Heart right ventricle (tissue), 16 donors: ENCODE data around the gene PLEKHA7. TPM values are rescaled to one million over a fixed set of nuclear protein-coding genes. Genes with fewer than 3 reads are reported as not detected.

Source experiments
- ATAC-seq, 8 donors: fragments of 200-7000 bp; cut with Tn5 transposase; one replicate each; pipeline ENCODE4 v1.9.1; 2020; ENCODE audit warnings: mild to moderate bottlenecking in 8 of 8, moderate library complexity in 8 of 8, moderate number of reproducible peaks in 1 of 8
- DNase-seq, 2 donors: peaks; one replicate each; pipeline ENCODE4 v3.0.0-alpha.2; 2020
- H3K27ac ChIP-seq, 10 donors: fragments of 200-600 bp; sonication (generic) in 2 of 10; one replicate each; pipeline versions ENCODE4 v1.5.0 to v1.8.0; 2020 to 2022; ENCODE audit warnings: mild to moderate bottlenecking in 3 of 10
- H3K27me3 ChIP-seq, 7 donors: fragments of 200-600 bp; one replicate each; pipeline ENCODE4 v1.8.0; 2021 to 2022; ENCODE audit warnings: mild to moderate bottlenecking in 2 of 7
- H3K36me3 ChIP-seq, 9 donors: fragments of 200-600 bp; sonication (generic) in 1 of 9; one replicate each; pipeline versions ENCODE4 v1.5.0 to v1.8.0; 2020 to 2022; ENCODE audit warnings: mild to moderate bottlenecking in 2 of 9
- H3K4me1 ChIP-seq, 9 donors: fragments of 200-600 bp; sonication (generic) in 1 of 9; one replicate each; pipeline versions ENCODE4 v1.5.0 to v1.8.0; 2020 to 2022; ENCODE audit warnings: mild to moderate bottlenecking in 4 of 9
- H3K4me3 ChIP-seq, 10 donors: fragments of 200-600 bp; sonication (generic) in 2 of 10; one replicate each; pipeline versions ENCODE4 v1.5.0 to v1.8.0; 2020 to 2022; ENCODE audit warnings: mild to moderate bottlenecking in 7 of 10, moderate library complexity in 2 of 10
- H3K9me3 ChIP-seq, 11 donors: fragments of 200-600 bp in 10 of 11; sonication (generic) in 2 of 11; one replicate each; pipeline versions ENCODE4 v1.5.0 to v1.8.0; 2013 to 2022; ENCODE audit warnings: mild to moderate bottlenecking in 2 of 11, control low read depth in 1 of 11, moderate library complexity in 1 of 11
- CTCF ChIP-seq, 9 donors: fragments of 200-600 bp; sonication (generic) in 2 of 9; IDR thresholded peaks; one replicate each; pipeline versions ENCODE4 v1.5.0 to v1.8.0; 2021 to 2022; ENCODE audit warnings: antibody characterized with exemption in 9 of 9, mild to moderate bottlenecking in 5 of 9, moderate library complexity in 1 of 9
- WGBS, 2 donors: extraction: QIAGEN DNeasy Blood & Tissue Kit; methylation state at CpG; one replicate each; pipeline ENCODE4 v1.1.7; 2013; ENCODE audit warnings: inconsistent platforms in 1 of 2; 5-methylcytosine and 5-hydroxymethylcytosine counted together
- intact Hi-C, 10 donors: fragments of 100-400 bp; cut with DNase I; formaldehyde crosslinking; loops; one replicate each; pipeline versions ENCODE4 v1.11.1 to v1.14.2; 2022
- polyA plus RNA-seq, 2 donors: library from polyadenylated mRNA; stranded (reverse); fragments of 200-250 nt; gene quantifications; one replicate each; pipeline ENCODE4 v1.2.3, GENCODE V29; 2013
- total RNA-seq, 10 donors: library from RNA; stranded (reverse); fragmentation: NEBNext Ultra II Directional in 3 of 10; extraction: Animal tissue kit (Norgen Biotek cat#: 25700) in 3 of 10; gene quantifications; one replicate each; pipeline versions ENCODE4 v1.2.1 to v1.2.4, GENCODE V29; 2021 to 2023
- donor health status: Arrhythmogenic right ventricular cardiomyopathy.
- donor health status: ischemic (EF 13 %, LVEDD 7.1; RV severe dilation, severe dysfunction).
- donor health status: healthy with polysubstance abuse.
- donor health status: DM: no; HTN: yes; CAD: no.
- donor health status: DM: no; HTN: no; CAD: no.
- donor health status: ischemic (EF 25% LVEDD 6.9; RV normal size, moderate dysfunction).
- donor health status: ischemic (EF 25% LVEDD 5.7; RV mildly dilated, moderate dysfunction).
- donor health status: healthy.
- donor health status: DM: yes; HTN: yes; CAD: no.
- donor health status: Ischemic cardiomyopathy.
- donor health status: ischemic (EF 35%, LVEDD 5.7; RV mildly dilated, moderate dysfunction).
- donor health status: nonischemic (EF 11% LVEDD 7.7; RV severe dilation, severe dysfunction).
- donor health status: DM: yes; HTN: yes; CAD: no.
- donor health status: PGD.
- donor health status: ischemic (EF 29% LVEDD 5.4; RV normal size, mild dysfunction).
- donor health status: nonischemic (EF 23%, LVEDD 6.1; RV moderate dilation, normal function).

Gene PLEKHA7
- total and polyA plus RNA-seq, 12 donors, result 15.3 to 46.9 (median 24.0) TPM

- ATAC-seq, result no peak
- no peak overlapping the region for H3K4me3 ChIP-seq
- TF ChIP-seq CTCF (IDR thresholded peaks at IDR 0.05), result no peak
- no peaks in the 10 kb centered on the region for H3K9me3 ChIP-seq
- no peaks in the 10 kb centered on the region for H3K27me3 ChIP-seq
- peaks cover 0 to 12% (median 0%) of the 10 kb centered on the region in 9 donors for H3K36me3 ChIP-seq
- no peak overlapping the region for H3K27ac ChIP-seq
- peaks cover 0 to 48% (median 34%) of the 10 kb centered on the region in 9 donors for H3K4me1 ChIP-seq
- intact Hi-C loops, result loop anchor here in 4 of 10 donors (10.0 kb wide), 3 partner anchors 103 to 283 kb away; no protein-coding TSS in a partner anchor
- no peak for DNase-seq
- WGBS, 2 donors, result 81 to 83% methylated on average over 11 of the region's 11 CpGs
Measured at GRCh38 chr11:16781936-16782919, 232.0 kb downstream of the PLEKHA7 start.

GRCh38 chr11:16780698-16781550, 233.3 kb downstream of the PLEKHA7 start:
- Histone ChIP-seq H3K4me1 (peaks cover 0 to 35% (median 24%) of the 10 kb centered on the region in 9 donors), H3K36me3 (peaks cover 0 to 12% (median 0%) of the 10 kb centered on the region in 9 donors), H3K4me3 (no peak overlapping the region), H3K27ac (no peak overlapping the region), H3K27me3 (no peaks in the 10 kb centered on the region), H3K9me3 (no peaks in the 10 kb centered on the region)
- TF ChIP-seq CTCF (IDR thresholded peaks at IDR 0.05), result no peak
- no peak for ATAC-seq
- 90% methylated on average over 19 of the region's 19 CpGs for WGBS, 2 donors
- intact Hi-C loops, result loop anchor here in 4 of 10 donors (10.0 kb wide), 3 partner anchors 104 to 284 kb away; no protein-coding TSS in a partner anchor
- no peak for DNase-seq

- H3K36me3 ChIP-seq, result peaks cover 0 to 12% (median 0%) of the 10 kb centered on the region in 9 donors
- H3K27ac ChIP-seq, result no peak overlapping the region
- H3K9me3 ChIP-seq, result no peaks in the 10 kb centered on the region
- TF ChIP-seq CTCF (IDR thresholded peaks at IDR 0.05), result no peak
- peaks cover 0 to 28% (median 17%) of the 10 kb centered on the region in 9 donors for H3K4me1 ChIP-seq
- DNase-seq (no peak), ATAC-seq (peak in 6 of 8 donors; percentile 10 to 66 (median 28))
- 62 to 78% methylated on average over 2 of the region's 2 CpGs for WGBS, 2 donors
- H3K27me3 ChIP-seq, result no peaks in the 10 kb centered on the region
- H3K4me3 ChIP-seq, result no peak overlapping the region
- intact Hi-C loops, result loop anchor here in 4 of 10 donors (10.0 kb wide), 3 partner anchors 105 to 285 kb away; no protein-coding TSS in a partner anchor
Measured at GRCh38 chr11:16780146-16780545, 234.1 kb downstream of the PLEKHA7 start.

DNA sequence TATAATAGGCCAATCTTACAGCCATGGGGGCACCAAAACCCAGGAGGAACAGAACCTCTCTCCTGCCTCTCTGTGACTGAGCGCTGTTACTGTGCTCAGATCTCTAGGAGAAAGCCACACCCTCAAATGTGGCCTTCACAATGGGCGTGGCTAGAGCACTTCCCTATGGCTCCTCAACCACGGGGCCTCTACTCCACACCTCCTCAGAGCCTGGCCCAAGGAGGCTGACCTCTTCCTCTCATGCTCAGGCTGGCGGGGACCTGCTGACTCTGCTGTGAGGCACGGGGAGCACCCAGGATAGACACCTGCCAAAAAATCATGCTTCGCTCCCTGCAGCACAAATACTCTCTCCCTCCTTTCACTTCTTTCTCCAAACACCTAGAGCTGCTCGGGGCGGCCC, 234.8 kb downstream of the PLEKHA7 start:
- no peak for TF ChIP-seq CTCF (IDR thresholded peaks at IDR 0.05)
- peaks cover 0 to 12% (median 0%) of the 10 kb centered on the region in 9 donors for H3K36me3 ChIP-seq
- peak in 1 of 8 donors; percentile 30 for ATAC-seq
- H3K4me1 ChIP-seq, result peaks cover 0 to 20% (median 10%) of the 10 kb centered on the region in 9 donors
- no peaks in the 10 kb centered on the region for H3K27me3 ChIP-seq
- no peaks in the 10 kb centered on the region for H3K9me3 ChIP-seq
- DNase-seq, result no peak
- H3K4me3 ChIP-seq, result no peak overlapping the region
- intact Hi-C loops, result no loop called here
- 81 to 83% methylated on average over 8 of the region's 8 CpGs for WGBS, 2 donors
- H3K27ac ChIP-seq, result no peak overlapping the region
